Stimulated activated CD8-positive, alpha-beta memory T cell treated with anti-CD3 and anti-CD28 coated beads, Interleukin-12 subunit alpha, Interleukin-12 subunit beta, amount 100 ng/mL, for 1 hour (primary cell): ENCODE data around the gene NINL.
"Not testable (repeated sequence)": the region's sequence is repeated elsewhere in the genome, so short reads cannot be mapped to it uniquely, and the experiment has no call there.

ENCODE experiments used
- DNase-seq: peaks from one replicate; pipeline ENCODE4 v3.0.0-alpha.2; 2020; ENCODE audit warnings: low read depth

The NINL gene

DNA sequence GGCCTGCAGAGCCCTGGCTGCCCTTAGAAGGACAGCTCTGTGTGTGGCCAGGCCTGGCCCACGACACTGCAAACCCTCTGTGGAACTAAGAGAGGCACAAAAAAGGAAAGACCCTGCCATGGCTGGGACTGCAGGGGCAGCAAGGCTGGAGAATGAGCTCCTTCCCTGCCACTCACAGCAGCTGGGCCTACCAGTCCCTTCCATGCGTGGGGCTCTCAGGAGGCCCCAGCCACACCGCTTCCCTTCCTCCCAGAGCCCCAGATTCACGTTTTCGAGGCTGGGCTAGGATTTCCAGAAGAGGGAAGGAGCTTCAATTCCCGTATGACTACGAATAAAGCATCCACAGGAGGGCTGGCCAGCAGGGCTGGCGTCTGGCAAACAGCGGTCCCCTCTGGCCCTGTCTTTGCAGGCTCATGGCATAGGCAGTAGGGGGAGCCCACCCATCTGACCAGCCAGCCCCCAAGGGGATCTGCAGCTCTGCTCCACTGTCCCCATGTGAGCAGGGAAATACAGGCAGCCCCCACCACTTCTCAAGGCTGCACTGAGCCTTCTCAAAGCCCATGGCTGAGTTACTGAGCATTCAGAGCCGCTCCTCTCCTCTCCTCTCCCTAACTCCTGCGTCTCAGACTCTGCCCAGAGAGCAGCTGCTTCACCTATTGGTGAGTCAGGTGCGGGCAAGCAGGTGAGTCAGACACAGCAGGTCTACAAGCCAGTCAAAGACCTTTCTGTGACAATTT lies 53.1 kb downstream of the NINL start:
- no peak for DNase-seq

DNA sequence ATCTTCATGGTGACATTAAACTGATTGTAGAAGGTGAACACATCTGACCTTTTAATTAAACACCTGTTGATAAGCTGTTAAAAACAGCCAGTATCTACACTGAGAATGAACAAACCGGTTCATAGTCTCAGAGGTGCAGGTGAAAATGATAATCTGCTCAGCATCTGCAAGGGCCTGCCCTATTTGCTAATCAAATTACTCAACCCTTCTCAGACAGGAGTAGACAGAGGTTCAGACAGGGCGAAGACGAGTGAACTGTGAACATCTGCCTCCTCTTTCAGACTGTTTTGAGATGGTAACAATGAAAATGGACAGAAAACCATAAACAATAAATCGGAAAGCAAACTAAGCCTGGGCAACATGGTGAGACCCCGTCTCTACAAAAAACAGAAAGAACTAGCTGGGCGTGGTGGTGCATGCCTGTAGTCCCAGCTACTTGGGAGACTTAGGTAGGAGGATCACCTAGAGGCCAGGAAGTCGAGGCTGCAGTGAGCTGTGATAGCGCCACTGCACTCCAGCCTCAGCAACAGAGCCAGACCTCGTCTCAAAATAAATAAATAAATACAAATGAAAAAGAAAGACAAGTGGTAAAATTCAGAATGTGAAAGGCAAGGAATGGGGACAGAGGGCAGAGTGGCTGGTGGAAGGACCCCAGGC lies 55.9 kb downstream of the NINL start:
- no peak for DNase-seq

DNA sequence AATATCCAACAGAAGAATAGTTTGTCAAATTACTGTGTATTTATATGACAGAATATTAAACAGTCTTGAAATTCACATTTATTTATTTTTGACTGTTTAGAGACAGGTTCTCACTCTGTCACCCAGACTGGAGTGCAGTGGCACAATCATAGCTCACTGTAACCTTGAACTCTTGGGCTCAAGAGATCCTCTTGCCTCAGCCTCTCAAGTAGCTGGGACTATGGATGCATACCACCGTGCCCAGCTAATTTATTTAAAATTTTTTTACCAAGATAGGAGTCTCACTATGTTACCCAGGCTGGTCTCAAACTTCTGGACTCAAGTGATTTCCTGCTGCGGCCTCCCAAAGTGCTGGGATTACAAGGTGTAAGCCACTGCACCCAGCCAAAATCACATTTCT lies 57.4 kb downstream of the NINL start:
- no peak for DNase-seq

DNA sequence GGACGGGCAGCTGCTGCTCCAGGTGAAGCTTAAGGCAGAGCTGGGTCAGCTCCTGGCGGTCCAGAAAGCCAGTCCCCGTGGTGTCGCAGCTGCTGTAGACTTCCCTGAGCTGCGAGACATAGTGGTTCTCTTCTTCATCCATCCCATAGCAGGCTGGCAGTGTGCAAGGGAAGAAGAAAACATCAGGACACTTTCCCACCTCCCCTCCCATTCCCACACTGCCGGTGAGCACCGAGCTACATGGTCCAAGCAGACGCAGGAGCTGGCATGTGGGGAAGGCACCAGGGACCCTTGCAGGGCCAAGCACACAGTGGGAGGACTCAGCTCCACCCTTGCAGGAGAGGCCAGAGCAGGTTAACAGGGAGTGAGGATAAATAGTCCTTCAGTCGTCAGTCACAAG lies 58.9 kb downstream of the NINL start:
- no peak for DNase-seq

DNA sequence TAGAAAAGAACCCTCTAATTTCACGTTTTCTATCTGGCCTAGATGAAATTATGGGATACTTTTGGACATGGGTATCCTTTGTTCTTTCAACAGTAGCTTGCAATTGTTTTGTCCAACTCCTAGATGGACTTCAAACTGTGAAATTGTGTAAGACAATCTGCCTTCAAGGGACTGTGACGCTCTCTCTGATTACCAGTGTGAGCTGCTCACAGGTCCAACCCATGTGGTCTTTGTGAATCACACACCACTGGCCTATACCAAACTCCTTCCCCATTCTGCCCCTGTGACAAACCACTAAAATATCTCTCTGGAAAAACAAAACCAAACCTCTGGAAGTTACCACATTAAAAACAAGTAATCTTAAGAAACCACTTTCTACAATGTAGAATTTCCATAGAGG lies 59.5 kb downstream of the NINL start:
- no peak for DNase-seq

DNA sequence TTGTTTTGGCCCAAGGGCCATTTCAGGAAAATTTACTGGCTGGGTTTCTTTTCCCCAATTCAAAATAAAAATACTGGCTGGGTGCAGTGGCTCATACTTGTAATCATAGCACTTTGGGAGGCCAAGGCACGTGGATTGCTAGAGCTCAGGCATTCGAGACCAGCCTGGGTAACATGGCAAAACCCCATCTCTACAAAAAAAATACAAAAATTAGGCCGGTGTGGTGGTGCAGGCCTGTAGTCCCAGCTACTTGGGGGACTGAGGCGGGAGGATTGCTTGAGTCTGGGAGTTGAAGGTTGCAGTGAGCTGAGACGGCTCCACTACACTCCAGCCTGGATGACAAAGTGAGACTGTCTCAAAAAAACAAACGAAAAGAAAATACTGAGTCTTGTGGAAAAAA lies 60.0 kb downstream of the NINL start:
- no peak for DNase-seq

DNA sequence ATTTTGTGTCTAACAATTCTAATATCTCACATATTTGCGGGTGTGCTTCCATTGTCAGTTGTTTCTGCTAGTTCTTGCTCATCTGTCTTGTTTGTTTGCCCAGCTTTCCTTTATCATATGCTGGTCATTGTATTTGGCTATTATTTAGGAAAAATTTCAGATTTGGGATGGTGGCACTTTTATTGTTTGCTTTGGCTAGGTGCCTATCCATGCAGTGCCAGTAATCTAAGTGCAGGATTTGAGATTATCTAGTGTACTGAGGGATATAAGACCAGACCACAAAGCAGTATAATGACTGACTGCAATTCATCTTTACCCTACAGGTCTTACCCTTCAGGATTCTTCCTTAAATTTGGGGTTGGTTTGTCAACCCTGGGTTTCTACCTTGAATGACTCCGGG lies 63.9 kb downstream of the NINL start:
- no peak for DNase-seq

DNA sequence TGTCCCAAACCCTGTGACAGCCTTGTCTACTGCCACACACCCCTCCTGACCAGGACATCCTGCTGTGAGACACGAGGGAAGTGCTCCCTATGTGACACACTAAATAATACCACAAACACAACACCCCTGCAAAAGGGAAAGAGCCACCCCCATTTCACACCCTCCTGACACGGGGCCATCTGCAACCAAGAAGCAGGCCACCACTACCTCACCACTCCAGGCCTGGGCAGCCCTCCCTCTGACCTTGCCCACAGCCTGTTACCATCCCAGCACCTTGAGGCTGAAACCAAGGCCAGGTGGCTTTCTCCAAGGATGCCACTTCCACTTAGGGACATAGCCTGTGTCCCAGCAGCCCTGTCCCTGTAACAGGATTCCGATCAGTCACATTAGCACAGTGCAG lies 68.2 kb downstream of the NINL start:
- DNase-seq: no peak

DNA sequence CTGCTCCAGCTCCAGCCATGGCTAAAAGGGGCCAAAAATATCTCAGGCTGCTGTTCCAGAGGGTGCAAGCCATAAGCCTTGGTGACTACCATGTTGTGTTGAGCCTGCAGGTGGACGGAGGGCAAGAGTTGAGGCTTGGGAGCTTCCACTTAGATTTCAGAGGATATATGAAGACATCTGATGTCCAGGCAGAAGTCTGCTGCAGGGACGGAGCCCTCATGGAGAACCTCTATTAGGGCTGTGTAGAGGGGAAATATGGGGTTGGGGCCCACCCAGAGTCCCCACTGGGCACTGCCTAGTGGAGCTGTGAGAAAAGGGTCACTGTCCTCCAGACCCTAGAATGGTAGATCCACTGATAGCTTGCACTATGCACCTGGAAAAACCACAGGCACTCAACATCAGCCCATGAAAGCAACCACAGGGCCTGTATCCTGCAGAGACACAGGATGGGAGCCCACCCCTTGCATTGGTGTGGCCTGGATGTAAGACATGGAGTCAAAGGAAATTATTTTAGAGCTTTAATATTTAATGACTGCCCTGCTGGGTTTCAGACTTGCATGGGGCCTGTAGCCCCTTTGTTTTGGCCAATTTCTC lies 70.5 kb downstream of the NINL start:
- no peak for DNase-seq

DNA sequence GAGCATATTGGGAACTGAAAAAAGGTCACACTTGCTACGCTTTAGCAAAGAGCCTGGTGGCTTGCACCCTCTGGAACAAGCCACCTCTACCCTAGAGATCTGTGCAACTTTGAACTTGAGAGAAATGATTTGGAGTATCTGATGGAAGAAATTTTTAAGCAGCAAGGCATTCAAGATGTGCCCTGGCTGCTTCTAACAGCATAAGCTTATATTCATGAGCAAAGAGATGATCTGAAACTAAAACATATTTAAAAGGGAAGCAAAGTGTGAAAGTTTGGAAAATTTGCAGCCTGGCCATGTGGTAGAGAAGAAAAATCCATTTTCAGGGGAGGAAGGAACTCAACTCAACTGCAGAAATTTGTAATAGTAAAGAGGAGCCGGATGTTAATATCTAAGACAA lies 71.1 kb downstream of the NINL start:
- DNase-seq: no peak

DNA sequence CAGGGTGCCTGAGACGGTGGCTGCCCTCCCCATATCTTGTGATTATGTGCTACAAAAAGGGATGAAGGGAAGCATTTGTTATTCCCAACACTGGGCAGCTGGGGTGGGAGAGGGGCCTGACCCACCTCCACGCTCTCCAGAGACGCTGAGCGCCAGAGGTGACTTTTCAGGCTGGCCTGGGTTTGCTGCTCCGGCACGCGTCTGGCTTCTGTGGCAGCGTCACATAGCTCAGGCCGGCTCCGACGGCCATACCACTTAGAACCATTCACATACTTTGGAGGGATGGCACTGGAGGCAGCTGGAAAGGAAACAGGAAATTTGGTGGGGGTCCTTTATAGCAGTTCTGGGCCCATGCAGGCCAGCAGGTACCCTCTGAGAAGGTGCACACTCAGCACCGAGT lies 72.6 kb downstream of the NINL start:
- DNase-seq: no peak

DNA sequence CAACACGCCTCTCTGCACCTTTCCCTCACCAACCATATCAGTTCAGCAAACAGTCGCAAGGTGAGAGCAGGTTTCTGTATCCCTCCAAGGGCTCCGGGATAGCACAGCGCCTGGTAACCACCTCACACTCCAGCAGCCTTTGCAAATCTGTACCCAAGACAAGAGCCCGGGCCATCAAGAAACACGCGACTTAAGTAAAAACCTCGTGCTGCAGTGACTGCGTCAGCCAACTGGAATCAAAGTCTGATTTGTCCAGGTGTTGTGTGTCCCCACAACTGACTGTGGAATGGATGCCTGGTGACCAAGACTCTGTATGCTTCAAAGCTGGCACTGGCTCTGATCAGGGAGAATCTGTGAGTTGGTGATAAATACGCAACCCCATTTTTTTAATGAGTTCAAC lies 74.1 kb downstream of the NINL start:
- DNase-seq: no peak

DNA sequence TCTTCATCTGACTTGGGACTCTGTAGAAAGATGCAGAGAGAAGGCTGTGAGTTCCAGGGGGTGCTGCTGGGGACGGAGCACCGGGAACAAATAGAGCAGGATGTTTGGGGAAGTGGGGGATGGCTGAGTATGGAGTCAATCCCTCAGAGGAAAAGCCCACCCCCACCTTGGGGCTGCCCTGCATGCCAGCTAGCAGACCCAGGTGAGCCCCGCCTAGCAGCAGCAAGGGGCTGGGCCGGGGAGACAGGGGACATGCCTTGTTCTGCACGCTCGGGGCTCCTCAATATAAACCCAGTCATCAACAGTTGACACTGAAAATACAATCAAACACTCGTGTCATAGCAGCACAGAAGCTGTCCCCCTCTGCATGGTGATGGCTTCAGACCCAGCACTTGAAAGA lies 74.6 kb downstream of the NINL start:
- no peak for DNase-seq

DNA sequence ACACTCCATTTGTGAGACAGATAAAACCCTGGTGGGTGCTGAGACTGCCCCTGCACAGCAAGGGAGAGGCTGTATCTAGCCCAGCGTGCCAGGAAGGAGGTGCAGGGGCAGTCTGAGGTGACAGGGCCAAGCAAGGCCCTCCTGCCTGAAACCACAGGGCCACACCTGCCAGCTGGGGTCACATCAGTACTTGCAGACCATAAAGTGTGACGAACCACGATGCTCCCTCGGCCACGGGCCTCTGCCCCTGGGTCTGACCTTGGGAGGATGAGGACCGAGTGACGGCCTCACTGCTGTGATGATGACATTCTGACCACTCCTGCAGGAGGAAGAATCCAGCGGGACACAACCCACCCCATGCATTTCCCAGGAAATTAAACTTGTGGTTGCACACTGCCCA lies 75.1 kb downstream of the NINL start:
- no peak for DNase-seq

DNA sequence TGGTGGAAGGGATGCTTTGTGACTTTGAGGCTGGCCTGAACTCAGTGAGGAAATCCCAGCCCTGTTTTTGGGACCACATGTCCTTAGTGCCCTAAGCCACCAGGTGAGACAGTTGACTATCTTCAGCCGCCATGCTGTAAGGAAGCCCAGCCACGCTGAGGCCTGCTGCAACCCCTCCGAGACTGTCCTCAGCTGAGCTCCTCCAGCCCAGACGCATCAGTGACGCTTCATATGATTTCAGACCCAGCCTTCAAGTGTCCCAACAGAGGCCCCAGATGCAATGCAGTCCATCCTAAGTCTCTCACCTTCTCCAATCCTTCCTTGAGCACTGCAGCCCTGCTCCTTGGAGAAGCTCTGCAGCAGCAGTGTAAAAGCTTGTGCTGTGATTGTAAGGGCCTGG lies 76.2 kb downstream of the NINL start:
- no peak for DNase-seq

DNA sequence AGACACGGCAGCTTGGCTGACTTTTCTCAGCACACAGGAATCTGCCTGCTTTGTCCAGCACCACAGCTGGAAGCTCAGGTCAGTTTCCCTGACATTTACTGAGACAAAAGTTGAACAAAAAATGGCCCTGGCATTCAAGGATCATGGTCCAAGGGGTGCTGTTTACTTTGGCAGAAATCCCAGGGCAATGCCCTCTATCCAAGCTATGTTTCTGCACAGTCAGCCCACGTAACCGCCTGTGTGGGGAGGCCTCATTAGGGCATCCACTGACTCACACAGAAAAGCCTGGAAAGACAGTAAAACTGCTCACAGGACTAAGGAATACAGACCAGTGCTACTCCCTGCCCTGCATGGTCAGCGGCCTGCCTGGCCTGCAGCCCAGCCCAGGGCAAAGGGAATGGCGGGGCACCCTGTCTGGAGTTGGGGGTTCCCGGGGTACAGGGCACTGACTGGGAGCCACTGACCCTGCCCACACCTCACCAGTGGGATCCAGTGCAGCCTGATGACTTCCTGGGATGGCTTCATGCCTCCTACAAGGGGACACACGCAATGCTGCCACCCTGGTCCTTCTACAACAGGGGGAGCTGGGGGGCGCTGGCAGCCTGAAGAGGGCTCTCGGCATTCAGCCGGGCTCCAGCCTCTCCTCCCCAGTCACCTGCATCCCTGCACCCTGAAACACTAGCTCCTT lies 77.1 kb downstream of the NINL start:
- no peak for DNase-seq

DNA sequence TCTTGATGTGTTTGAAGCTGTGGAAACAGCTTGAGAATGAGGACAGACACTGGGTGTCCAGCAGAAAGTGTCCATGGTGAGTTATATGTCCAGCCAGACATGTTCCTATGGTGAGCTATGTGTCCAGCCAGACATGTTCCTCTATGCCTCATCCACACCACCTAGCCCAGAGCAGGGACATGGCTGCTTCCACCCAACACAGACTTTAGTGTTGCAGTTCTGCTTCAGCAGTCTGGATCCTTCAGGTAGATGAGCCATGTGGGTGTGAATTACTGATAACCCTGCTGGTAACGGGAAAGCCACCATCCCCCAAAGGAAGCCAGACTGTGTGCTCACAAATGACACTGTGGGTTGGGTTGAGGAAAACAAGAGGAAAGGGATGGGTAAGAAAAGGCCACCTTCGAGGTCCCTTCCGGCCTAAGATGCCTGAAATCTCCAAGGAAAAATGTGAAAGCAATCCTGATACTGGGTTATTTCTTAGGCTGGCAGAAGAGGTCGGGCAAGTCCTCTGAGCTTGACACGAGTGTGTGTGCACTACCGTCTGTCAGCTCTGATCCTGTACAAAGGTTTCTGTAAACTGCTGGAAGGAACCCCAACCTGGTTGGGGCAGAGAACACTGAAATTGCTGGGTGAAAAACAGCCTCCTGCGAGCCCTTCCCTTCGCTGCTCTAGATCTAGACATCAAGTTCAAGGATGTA lies 77.8 kb downstream of the NINL start:
- DNase-seq: no peak

DNA sequence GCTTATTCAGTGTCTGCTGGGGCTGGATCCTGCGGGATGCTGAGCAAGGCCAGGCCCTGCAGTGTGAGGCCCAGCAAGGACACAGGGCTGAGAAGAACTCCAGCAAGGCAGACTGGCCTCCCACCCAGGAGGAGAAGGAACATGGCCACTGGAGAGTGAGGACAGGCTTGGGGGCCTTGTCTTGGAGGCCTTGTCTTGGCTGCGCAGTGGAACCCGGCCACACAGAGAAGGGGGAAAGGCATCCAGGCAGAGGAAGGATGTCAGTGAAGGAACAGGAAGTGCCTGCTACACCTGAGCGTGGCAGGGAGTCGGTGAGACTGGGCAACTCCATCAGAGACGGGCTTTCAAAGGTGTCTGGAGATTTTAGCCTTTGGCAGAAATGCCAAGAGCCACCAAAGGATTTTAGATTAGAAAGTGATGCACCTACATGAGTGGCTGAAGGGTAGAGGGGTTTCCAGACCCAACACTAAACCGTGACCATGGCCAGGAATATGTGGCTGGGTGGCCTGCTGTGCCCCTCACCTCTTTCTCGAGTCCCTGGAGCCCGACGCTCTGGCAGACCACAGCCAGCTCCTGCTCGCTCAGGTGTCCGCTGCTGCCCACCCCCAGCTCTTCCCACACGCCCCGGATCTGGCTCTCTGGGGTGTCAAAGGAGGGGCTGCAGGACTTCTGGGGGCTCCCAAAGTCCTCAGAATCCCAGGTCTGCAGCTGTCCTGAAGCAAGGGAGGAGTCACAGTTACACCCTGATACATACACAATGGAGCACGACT lies 80.8 kb downstream of the NINL start:
- DNase-seq: no peak

DNA sequence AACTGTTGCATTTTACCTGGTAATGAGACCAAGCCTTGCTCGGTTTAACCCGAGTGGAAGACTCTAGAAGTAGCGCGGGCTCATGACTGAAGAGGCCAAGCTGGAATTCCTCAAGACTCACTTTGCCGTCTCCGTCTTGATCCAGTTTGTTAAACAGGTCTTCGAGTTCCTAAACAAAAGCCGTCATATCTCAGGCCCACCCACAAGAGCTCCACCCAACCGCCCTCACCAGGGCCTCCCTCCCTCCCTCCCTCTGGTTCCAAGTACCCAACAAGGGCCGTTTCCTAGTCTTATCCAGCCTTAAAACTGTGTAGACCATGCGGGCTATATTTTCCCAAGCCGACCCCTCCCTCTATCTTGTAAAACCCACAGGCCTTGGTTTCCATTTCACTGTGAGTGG lies 81.4 kb downstream of the NINL start:
- DNase-seq: no peak

DNA sequence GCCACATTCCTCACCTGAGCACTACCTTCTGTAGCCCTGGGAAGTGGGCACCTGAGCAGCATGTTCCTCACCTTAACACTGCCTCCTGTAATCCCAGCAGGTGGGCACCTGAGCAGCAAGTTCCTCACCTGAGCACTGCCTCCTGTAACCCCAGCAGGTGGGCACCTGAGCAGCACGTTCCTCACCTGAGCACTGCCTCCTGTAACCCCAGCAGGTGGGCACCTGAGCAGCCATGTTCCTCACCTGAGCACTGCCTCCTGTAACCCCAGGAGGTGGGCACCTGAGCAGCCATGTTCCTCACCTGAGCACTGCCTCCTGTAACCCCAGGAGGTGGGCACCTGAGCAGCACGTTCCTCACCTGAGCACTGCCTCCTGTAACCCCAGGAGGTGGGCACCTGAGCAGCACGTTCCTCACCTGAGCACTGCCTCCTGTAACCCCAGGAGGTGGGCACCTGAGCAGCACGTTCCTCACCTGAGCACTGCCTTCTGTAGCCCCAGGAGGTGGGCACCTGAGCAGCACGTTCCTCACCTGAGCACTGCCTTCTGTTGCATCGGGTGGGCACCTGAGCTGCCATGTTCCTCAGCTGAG lies 82.2 kb downstream of the NINL start:
- not testable (repeated sequence) for DNase-seq

DNA sequence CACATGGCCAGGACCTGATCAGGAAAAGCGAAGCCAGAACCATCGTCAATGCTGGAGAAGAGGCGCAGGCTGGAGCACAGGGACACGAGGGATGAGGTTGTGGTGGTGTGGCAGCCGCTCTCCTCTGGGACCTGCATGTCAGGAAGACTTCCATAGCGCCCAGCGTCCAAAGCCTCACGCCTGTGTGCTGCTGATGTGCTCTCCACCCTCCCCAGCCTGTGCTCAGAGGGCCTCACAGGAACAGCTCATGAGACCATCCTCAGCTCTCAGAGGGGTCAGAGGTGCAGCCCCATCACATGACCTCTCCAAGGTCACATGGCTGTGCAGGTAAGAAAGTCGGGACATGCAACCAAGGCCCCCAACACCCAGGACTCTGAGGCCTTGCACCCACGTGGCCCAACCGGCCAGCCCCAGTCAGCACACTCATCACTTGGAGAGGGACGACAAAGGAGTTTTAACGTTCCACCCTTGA lies 84.4 kb downstream of the NINL start:
- no peak for DNase-seq
